HEK293T (cell line): ENCODE data around the gene CDK14.

Experiments used
- CTCF ChIA-PET: fragments of 350-600 bp; formaldehyde crosslinking; extraction: SDS; loops from one replicate; lab custom pipeline; 2021; ENCODE audit warnings: antibody characterized with exemption, inconsistent platforms; lab: Yijun Ruan, JAX
- POLR2A ChIA-PET: fragments of 350-600 bp; formaldehyde crosslinking; extraction: SDS; loops from one replicate; lab custom pipeline; 2020; ENCODE audit warnings: antibody characterized with exemption, inconsistent platforms; lab: Yijun Ruan, JAX
- DNase-seq: peaks from one replicate; pipeline ENCODE4 v3.0.0; 2012; ENCODE audit warnings: mixed read lengths; ENCODE audit errors: extremely low spot score
- ARNT ChIP-seq: fragments of 450-650 bp; IDR thresholded peaks from 2 replicates; pipeline ENCODE4 v1.6.1; 2017; ENCODE audit warnings: mild to moderate bottlenecking
- BHLHE40 ChIP-seq: fragments of 450-650 bp; IDR thresholded peaks from 2 replicates; pipeline ENCODE4 v1.6.1; 2016; ENCODE audit warnings: mild to moderate bottlenecking, moderate library complexity, borderline replicate concordance
- CTBP1 ChIP-seq: fragments of 450-650 bp; IDR thresholded peaks from 2 replicates; pipeline ENCODE4 v1.6.1; 2016; ENCODE audit warnings: borderline replicate concordance
- ELF4 ChIP-seq: fragments of 450-650 bp; IDR thresholded peaks from 2 replicates; pipeline ENCODE4 v1.6.1; 2017; ENCODE audit warnings: antibody characterized with exemption
- FOXA1 ChIP-seq: fragments of 450-650 bp; IDR thresholded peaks from 2 replicates; pipeline ENCODE4 v1.6.1; 2016; ENCODE audit warnings: mild to moderate bottlenecking
- FOXK2 ChIP-seq: fragments of 450-650 bp; IDR thresholded peaks from 2 replicates; pipeline ENCODE4 v1.6.1; 2016; ENCODE audit warnings: mild to moderate bottlenecking
- FOXM1 ChIP-seq: fragments of 450-650 bp; IDR thresholded peaks from 2 replicates; pipeline ENCODE4 v1.6.1; 2017; ENCODE audit warnings: mild to moderate bottlenecking, borderline replicate concordance
- HDGF ChIP-seq: fragments of 450-650 bp; IDR thresholded peaks from 2 replicates; pipeline ENCODE4 v1.6.1; 2017; ENCODE audit warnings: antibody characterized with exemption, borderline replicate concordance
- L3MBTL2 ChIP-seq: fragments of 450-650 bp; conservative IDR thresholded peaks from 2 replicates; pipeline ENCODE4 v1.6.1; 2016; ENCODE audit warnings: mild to moderate bottlenecking
- LEF1 ChIP-seq: fragments of 450-650 bp; IDR thresholded peaks from 2 replicates; pipeline ENCODE4 v1.6.1; 2017; ENCODE audit warnings: mild to moderate bottlenecking, borderline replicate concordance
- NFRKB ChIP-seq: fragments of 450-650 bp; IDR thresholded peaks from 2 replicates; pipeline ENCODE4 v1.6.1; 2016; ENCODE audit warnings: mild to moderate bottlenecking, moderate library complexity
- PKNOX1 ChIP-seq: fragments of 450-650 bp; IDR thresholded peaks from 2 replicates; pipeline ENCODE4 v1.6.1; 2016
- SP1 ChIP-seq: fragments of 450-650 bp; IDR thresholded peaks from 2 replicates; pipeline ENCODE4 v1.6.1; 2017
- SUZ12 ChIP-seq: fragments of 450-650 bp; IDR thresholded peaks from 2 replicates; pipeline ENCODE4 v1.6.1; 2016; ENCODE audit warnings: mild to moderate bottlenecking
- TARDBP ChIP-seq: fragments of 450-650 bp; IDR thresholded peaks from 2 replicates; pipeline ENCODE4 v1.6.1; 2016
- ZNF384 ChIP-seq: fragments of 450-650 bp; IDR thresholded peaks from 2 replicates; pipeline ENCODE4 v1.6.1; 2016

Gene CDK14

GRCh38 chr7:90955641-90956207, 359.6 kb downstream of the CDK14 start:
- CTCF ChIA-PET: no interaction called here
- no peak for DNase-seq
- no peak for TF ChIP-seq NFRKB
- TF ChIP-seq PKNOX1: peak; percentile 74
- POLR2A ChIA-PET: no interaction called here

- TF ChIP-seq FOXK2 (no peak), ZNF384 (no peak), FOXM1 (no peak), L3MBTL2 (no peak), SP1 (no peak), BHLHE40 (no peak), TARDBP (no peak), CTBP1 (no peak), LEF1 (no peak), ELF4 (no peak), NFRKB (no peak), PKNOX1 (no peak), ARNT (no peak), HDGF (no peak), FOXA1 (no peak), SUZ12 (no peak)
- DNase-seq: no peak
- ChIA-PET CTCF (interaction anchor here (0.6 kb wide), 1 partner anchor 1085 kb away, joined by 3 read pairs; no protein-coding TSS in a partner anchor), POLR2A (no interaction called here)
Measured at GRCh38 chr7:90957883-90958282, 361.8 kb downstream of the CDK14 start.

- DNase-seq: no peak
- no peak for TF ChIP-seq L3MBTL2
- POLR2A ChIA-PET: no interaction called here
- CTCF ChIA-PET: interaction anchor here (0.6 kb wide), 1 partner anchor 1085 kb away, joined by 3 read pairs; no protein-coding TSS in a partner anchor
Measured at GRCh38 chr7:90958647-90959046, 362.5 kb downstream of the CDK14 start.

- no peak for DNase-seq
- CTCF ChIA-PET: no interaction called here
- TF ChIP-seq CTBP1 (no peak), SP1 (no peak)
- POLR2A ChIA-PET: no interaction called here
Measured at GRCh38 chr7:90961037-90961725, 365.1 kb downstream of the CDK14 start.

GRCh38 chr7:90965211-90965610, 369.1 kb downstream of the CDK14 start:
- ChIA-PET CTCF (no interaction called here), POLR2A (no interaction called here)
- no peak for TF ChIP-seq NFRKB
- TF ChIP-seq CTBP1: no peak
- TF ChIP-seq ARNT: no peak
- TF ChIP-seq L3MBTL2: no peak
- no peak for TF ChIP-seq PKNOX1
- DNase-seq: no peak

- CTCF ChIA-PET: interaction anchor here (0.6 to 0.7 kb wide), 2 partner anchors 246 to 261 kb away, joined by 4 to 6 read pairs; no protein-coding TSS in a partner anchor
- DNase-seq: no peak
- no peak for TF ChIP-seq SP1
- TF ChIP-seq BHLHE40: no peak
- POLR2A ChIA-PET: no interaction called here
Measured at GRCh38 chr7:90966346-90966745, 370.2 kb downstream of the CDK14 start.

GRCh38 chr7:90968871-90969270, 372.8 kb downstream of the CDK14 start:
- CTCF ChIA-PET: no interaction called here
- DNase-seq: no peak
- POLR2A ChIA-PET: no interaction called here
- no peak for TF ChIP-seq SUZ12
- TF ChIP-seq PKNOX1: no peak
- TF ChIP-seq NFRKB: no peak
- TF ChIP-seq TARDBP: no peak
- no peak for TF ChIP-seq ZNF384
- no peak for TF ChIP-seq FOXA1
- TF ChIP-seq FOXK2: no peak
- TF ChIP-seq ELF4: no peak
- TF ChIP-seq HDGF: no peak
- no peak for TF ChIP-seq CTBP1
- TF ChIP-seq ARNT: no peak
- no peak for TF ChIP-seq L3MBTL2
- no peak for TF ChIP-seq LEF1
- TF ChIP-seq BHLHE40: no peak
- no peak for TF ChIP-seq SP1
